Measurements from ENCODE around the gene FAM117A. TPM values are rescaled to one million over a fixed set of nuclear protein-coding genes. Genes with fewer than 3 reads are reported as not detected.

FAM117A gene
- polyA plus RNA-seq, 1 donor = 10.9 TPM

GRCh38 chr17:49707608-49708514, 56.1 kb downstream of the FAM117A start, which contains the start of gene SLC35B1:
Gene SLC35B1, minus strand, starts transcription at chr17:49707964. Its CDS starts 131 bp downstream, at chr17:49707833.
- peaks cover 35% of the 10 kb centered on the region for H3K36me3 ChIP-seq (ENCODE audit: control insufficient read depth, insufficient read depth, low read length)
- no peaks in the 10 kb centered on the region for H3K27me3 ChIP-seq (ENCODE audit: control insufficient read depth, insufficient read depth, low read length)
- WGBS (ENCODE audit: insufficient coverage, low lambda C conversion rate) = no CpG with 5 or more reads among the region's 53 CpGs
- H3K9me3 ChIP-seq (ENCODE audit: control insufficient read depth, low read depth, low read length) = no peaks in the 10 kb centered on the region
- H3K4me3 ChIP-seq (ENCODE audit: low read length) = peak within 1 kb of the TSS; percentile 95
- H3K27ac ChIP-seq (ENCODE audit: low read length) = peak within 1 kb of the TSS; percentile 84
- H3K4me1 ChIP-seq (ENCODE audit: control insufficient read depth, insufficient read depth, low read length) = peaks cover 20% of the 10 kb centered on the region
- peak; percentile 99 to 100 for DNase-seq

GRCh38 chr17:49707246-49707607, 56.7 kb downstream of the FAM117A start:
- Histone ChIP-seq H3K36me3 (ENCODE audit: control insufficient read depth, insufficient read depth, low read length) (peaks cover 41% of the 10 kb centered on the region), H3K27ac (ENCODE audit: low read length) (peak overlapping the region; percentile 84), H3K4me3 (ENCODE audit: low read length) (peak overlapping the region; percentile 95), H3K4me1 (ENCODE audit: control insufficient read depth, insufficient read depth, low read length) (peaks cover 20% of the 10 kb centered on the region), H3K27me3 (ENCODE audit: control insufficient read depth, insufficient read depth, low read length) (no peaks in the 10 kb centered on the region), H3K9me3 (ENCODE audit: control insufficient read depth, low read depth, low read length) (no peaks in the 10 kb centered on the region)
- WGBS (ENCODE audit: insufficient coverage, low lambda C conversion rate) = no CpG with 5 or more reads among the region's 12 CpGs
- no peak for DNase-seq

GRCh38 chr17:49705254-49705653, 58.7 kb downstream of the FAM117A start:
- peak; percentile 14 to 34 for DNase-seq

GRCh38 chr17:49703557-49704277, 60.2 kb downstream of the FAM117A start:
- Histone ChIP-seq H3K4me3 (ENCODE audit: low read length) (no peak overlapping the region), H3K4me1 (ENCODE audit: control insufficient read depth, insufficient read depth, low read length) (peaks cover 20% of the 10 kb centered on the region), H3K27ac (ENCODE audit: low read length) (peak overlapping the region; percentile 40), H3K27me3 (ENCODE audit: control insufficient read depth, insufficient read depth, low read length) (no peaks in the 10 kb centered on the region), H3K9me3 (ENCODE audit: control insufficient read depth, low read depth, low read length) (no peaks in the 10 kb centered on the region), H3K36me3 (ENCODE audit: control insufficient read depth, insufficient read depth, low read length) (peaks cover 59% of the 10 kb centered on the region)
- WGBS (ENCODE audit: insufficient coverage, low lambda C conversion rate) = 80% methylated on average over 1 of the region's 6 CpGs
- peak; percentile 82 to 88 for DNase-seq

More at GRCh38 chr17:49705254-49705653, 58.7 kb downstream of the FAM117A start:
- H3K27me3 ChIP-seq (ENCODE audit: control insufficient read depth, insufficient read depth, low read length) = no peaks in the 10 kb centered on the region
- peaks cover 20% of the 10 kb centered on the region for H3K4me1 ChIP-seq (ENCODE audit: control insufficient read depth, insufficient read depth, low read length)
- H3K9me3 ChIP-seq (ENCODE audit: control insufficient read depth, low read depth, low read length) = no peaks in the 10 kb centered on the region
- peak overlapping the region; percentile 26 for H3K27ac ChIP-seq (ENCODE audit: low read length)
- no peak overlapping the region for H3K4me3 ChIP-seq (ENCODE audit: low read length)
- peaks cover 54% of the 10 kb centered on the region for H3K36me3 ChIP-seq (ENCODE audit: control insufficient read depth, insufficient read depth, low read length)

- Histone ChIP-seq H3K4me3 (ENCODE audit: low read length) (no peak overlapping the region), H3K9me3 (ENCODE audit: control insufficient read depth, low read depth, low read length) (no peaks in the 10 kb centered on the region), H3K27ac (ENCODE audit: low read length) (no peak overlapping the region), H3K36me3 (ENCODE audit: control insufficient read depth, insufficient read depth, low read length) (peaks cover 57% of the 10 kb centered on the region), H3K4me1 (ENCODE audit: control insufficient read depth, insufficient read depth, low read length) (peaks cover 16% of the 10 kb centered on the region), H3K27me3 (ENCODE audit: control insufficient read depth, insufficient read depth, low read length) (no peaks in the 10 kb centered on the region)
- DNase-seq = no peak
- no CpG with 5 or more reads among the region's 6 CpGs for WGBS (ENCODE audit: insufficient coverage, low lambda C conversion rate)
These were observed 63.0 kb downstream of the FAM117A start for GRCh38 chr17:49700960-49701359.

- H3K36me3 ChIP-seq (ENCODE audit: control insufficient read depth, insufficient read depth, low read length) = peaks cover 49% of the 10 kb centered on the region
- no CpG with 5 or more reads among the region's 8 CpGs for WGBS (ENCODE audit: insufficient coverage, low lambda C conversion rate)
- no peak overlapping the region for H3K27ac ChIP-seq (ENCODE audit: low read length)
- DNase-seq = no peak
- no peaks in the 10 kb centered on the region for H3K9me3 ChIP-seq (ENCODE audit: control insufficient read depth, low read depth, low read length)
- no peak overlapping the region for H3K4me3 ChIP-seq (ENCODE audit: low read length)
- peaks cover 2% of the 10 kb centered on the region for H3K27me3 ChIP-seq (ENCODE audit: control insufficient read depth, insufficient read depth, low read length)
- peaks cover 9% of the 10 kb centered on the region for H3K4me1 ChIP-seq (ENCODE audit: control insufficient read depth, insufficient read depth, low read length)
These were observed 63.9 kb downstream of the FAM117A start for GRCh38 chr17:49699966-49700575.

- Histone ChIP-seq H3K9me3 (ENCODE audit: control insufficient read depth, low read depth, low read length) (no peaks in the 10 kb centered on the region), H3K27me3 (ENCODE audit: control insufficient read depth, insufficient read depth, low read length) (peaks cover 8% of the 10 kb centered on the region), H3K4me1 (ENCODE audit: control insufficient read depth, insufficient read depth, low read length) (no peaks in the 10 kb centered on the region), H3K4me3 (ENCODE audit: low read length) (no peak overlapping the region), H3K36me3 (ENCODE audit: control insufficient read depth, insufficient read depth, low read length) (peaks cover 30% of the 10 kb centered on the region), H3K27ac (ENCODE audit: low read length) (no peak overlapping the region)
- WGBS (ENCODE audit: insufficient coverage, low lambda C conversion rate) = 80% methylated on average over 1 of the region's 6 CpGs
- no peak for DNase-seq
These were observed 65.9 kb downstream of the FAM117A start for GRCh38 chr17:49698005-49698404.

- no peak overlapping the region for H3K27ac ChIP-seq (ENCODE audit: low read length)
- peaks cover 15% of the 10 kb centered on the region for H3K36me3 ChIP-seq (ENCODE audit: control insufficient read depth, insufficient read depth, low read length)
- no CpG with 5 or more reads among the region's 8 CpGs for WGBS (ENCODE audit: insufficient coverage, low lambda C conversion rate)
- H3K4me1 ChIP-seq (ENCODE audit: control insufficient read depth, insufficient read depth, low read length) = no peaks in the 10 kb centered on the region
- DNase-seq = no peak
- H3K4me3 ChIP-seq (ENCODE audit: low read length) = no peak overlapping the region
- H3K9me3 ChIP-seq (ENCODE audit: control insufficient read depth, low read depth, low read length) = no peaks in the 10 kb centered on the region
- peaks cover 17% of the 10 kb centered on the region for H3K27me3 ChIP-seq (ENCODE audit: control insufficient read depth, insufficient read depth, low read length)
These were observed 67.6 kb downstream of the FAM117A start for GRCh38 chr17:49696233-49696761.

- Histone ChIP-seq H3K9me3 (ENCODE audit: control insufficient read depth, low read depth, low read length) (no peaks in the 10 kb centered on the region), H3K4me3 (ENCODE audit: low read length) (no peak overlapping the region), H3K27ac (ENCODE audit: low read length) (no peak overlapping the region), H3K4me1 (ENCODE audit: control insufficient read depth, insufficient read depth, low read length) (no peaks in the 10 kb centered on the region), H3K36me3 (ENCODE audit: control insufficient read depth, insufficient read depth, low read length) (peaks cover 10% of the 10 kb centered on the region), H3K27me3 (ENCODE audit: control insufficient read depth, insufficient read depth, low read length) (peaks cover 18% of the 10 kb centered on the region)
- WGBS (ENCODE audit: insufficient coverage, low lambda C conversion rate) = 42% methylated on average over 2 of the region's 5 CpGs
- no peak for DNase-seq
These were observed 68.2 kb downstream of the FAM117A start for GRCh38 chr17:49695698-49696232.

All from large intestine (tissue), 3 donors.